Inflammatory macrophage treated with lipopolysaccharide for 1 hour (primary cell): ENCODE results near the gene ADARB2.

Experiments
- DNase-seq, 2 donors: peaks; one replicate each; pipeline ENCODE4 v3.0.0-alpha.2; 2020 to 2022

Gene ADARB2

GRCh38 chr10:1608851-1609647 lies 128.3 kb downstream of the ADARB2 start:
- DNase-seq: no peak

- DNase-seq: no peak
These were observed 128.9 kb downstream of the ADARB2 start for GRCh38 chr10:1608408-1608807.

- no peak for DNase-seq
These were observed 129.9 kb downstream of the ADARB2 start for GRCh38 chr10:1607466-1607865.

- DNase-seq: no peak
These were observed 131.1 kb downstream of the ADARB2 start for GRCh38 chr10:1605999-1606940.

- no peak for DNase-seq
These were observed 132.2 kb downstream of the ADARB2 start for GRCh38 chr10:1605121-1605520.

GRCh38 chr10:1604246-1604645 lies 133.1 kb downstream of the ADARB2 start:
- DNase-seq: no peak

GRCh38 chr10:1603181-1603580 lies 134.1 kb downstream of the ADARB2 start:
- DNase-seq: no peak

GRCh38 chr10:1602037-1602484 lies 135.3 kb downstream of the ADARB2 start:
- DNase-seq: no peak

- no peak for DNase-seq
These were observed 135.9 kb downstream of the ADARB2 start for GRCh38 chr10:1601406-1601805.

GRCh38 chr10:1600861-1601260 lies 136.5 kb downstream of the ADARB2 start:
- DNase-seq: no peak

- no peak for DNase-seq
These were observed 138.8 kb downstream of the ADARB2 start for GRCh38 chr10:1598393-1599153.

GRCh38 chr10:1597370-1598146 lies 139.8 kb downstream of the ADARB2 start:
- no peak for DNase-seq

GRCh38 chr10:1596482-1597099 lies 140.7 kb downstream of the ADARB2 start:
- DNase-seq: no peak

GRCh38 chr10:1595726-1596125 lies 141.6 kb downstream of the ADARB2 start:
- no peak for DNase-seq

- DNase-seq: no peak
These were observed 142.1 kb downstream of the ADARB2 start for GRCh38 chr10:1595242-1595600.

GRCh38 chr10:1594372-1595241 lies 142.7 kb downstream of the ADARB2 start:
- DNase-seq: no peak

GRCh38 chr10:1591742-1592141 lies 145.6 kb downstream of the ADARB2 start:
- no peak for DNase-seq

- no peak for DNase-seq
These were observed 146.3 kb downstream of the ADARB2 start for GRCh38 chr10:1591045-1591444.

- no peak for DNase-seq
These were observed 148.1 kb downstream of the ADARB2 start for GRCh38 chr10:1589257-1589656.

GRCh38 chr10:1582739-1583138 lies 154.6 kb downstream of the ADARB2 start:
- DNase-seq: no peak

GRCh38 chr10:1581189-1581588 lies 156.1 kb downstream of the ADARB2 start:
- no peak for DNase-seq
